IMR-90 (cell line): ENCODE results near the gene RUNX3. TPM values are rescaled to one million over a fixed set of nuclear protein-coding genes. Genes with fewer than 3 reads are reported as not detected.

Experiments
- ATAC-seq: fragments of 200-7000 bp; cut with Tn5 transposase; 2 replicates; pipeline ENCODE4 v1.9.1; 2020; ENCODE audit warnings: low read depth, mild to moderate bottlenecking, moderate library complexity
- BruUV-seq: library from RNA; stranded (reverse); fragments of 400-500 nt; replicated peaks from 2 replicates; lab custom pipeline; 2021; lab: Mats Ljungman, UMichigan
- CTCF ChIA-PET: fragments of 300-600 bp; formaldehyde crosslinking; extraction: SDS; loops from one replicate; lab custom pipeline; 2021; ENCODE audit warnings: antibody characterized with exemption; lab: Yijun Ruan, JAX
- POLR2A ChIA-PET: fragments of 300-600 bp; sonication (Branson Sonifier 250); formaldehyde crosslinking; loops from one replicate; lab custom pipeline; 2022; ENCODE audit warnings: antibody characterized with exemption; ENCODE audit not compliant: unreplicated experiment; lab: Charles Lee
- DNase-seq: peaks from one replicate; pipeline ENCODE4 v3.0.0; 2013
- H2AFZ ChIP-seq: replicated peaks from 2 replicates; pipeline ENCODE3; 2013; ENCODE audit warnings: low read length, mild to moderate bottlenecking; ENCODE audit not compliant: poor library complexity
- H2AK5ac ChIP-seq: 2 replicates; pipeline ENCODE4 v1.6.1; 2013; ENCODE audit warnings: low read depth, low read length, inconsistent platforms
- H2AK9ac ChIP-seq: replicated peaks from 2 replicates; pipeline ENCODE3; 2013; ENCODE audit warnings: mild to moderate bottlenecking, low read depth, low read length, moderate library complexity; ENCODE audit not compliant: poor library complexity
- H2BK120ac ChIP-seq: 2 replicates; pipeline ENCODE4 v1.6.1; 2013; ENCODE audit warnings: low read depth, low read length, inconsistent platforms
- H2BK15ac ChIP-seq: 3 replicates; pipeline ENCODE4 v1.6.1; 2013; ENCODE audit warnings: low read depth, low read length, inconsistent platforms
- H2BK20ac ChIP-seq: 2 replicates; pipeline ENCODE4 v1.6.1; 2013; ENCODE audit warnings: low read depth, mild to moderate bottlenecking, inconsistent platforms, low read length, moderate library complexity
- H2BK5ac ChIP-seq: 2 replicates; pipeline ENCODE4 v1.6.1; 2013; ENCODE audit warnings: mild to moderate bottlenecking, low read depth, low read length, inconsistent platforms; ENCODE audit not compliant: poor library complexity, severe bottlenecking
- H3K14ac ChIP-seq: replicated peaks from 2 replicates; pipeline ENCODE4 v1.6.1; 2013; ENCODE audit warnings: low read depth, low read length, inconsistent platforms
- H3K18ac ChIP-seq: 2 replicates; pipeline ENCODE4 v1.6.1; 2013; ENCODE audit warnings: low read depth, low read length, control low read depth
- H3K23ac ChIP-seq: 2 replicates; pipeline ENCODE4 v1.6.1; 2013; ENCODE audit warnings: low read depth, low read length, inconsistent platforms
- H3K27ac ChIP-seq: 2 replicates; pipeline ENCODE4 v1.5.1; 2013; ENCODE audit warnings: mild to moderate bottlenecking, control low read depth, low read length; ENCODE audit not compliant: insufficient read depth
- H3K27me3 ChIP-seq: 2 replicates; pipeline ENCODE4 v1.6.1; 2013; ENCODE audit warnings: low read length; ENCODE audit not compliant: control insufficient read depth, insufficient read depth
- H3K36me3 ChIP-seq: 2 replicates; pipeline ENCODE4 v1.6.1; 2013; ENCODE audit warnings: low read length, mixed read lengths; ENCODE audit not compliant: control insufficient read depth, insufficient read depth
- H3K4ac ChIP-seq: 2 replicates; pipeline ENCODE4 v1.6.1; 2013; ENCODE audit warnings: low read depth, low read length, inconsistent platforms
- H3K4me1 ChIP-seq: 2 replicates; pipeline ENCODE4 v1.6.1; 2013; ENCODE audit warnings: low read length, mixed read lengths; ENCODE audit not compliant: control insufficient read depth, insufficient read depth
- H3K4me2 ChIP-seq: 2 replicates; pipeline ENCODE4 v1.6.1; 2013; ENCODE audit warnings: low read depth, mild to moderate bottlenecking, control low read depth, low read length, moderate library complexity
- H3K4me3 ChIP-seq: 2 replicates; pipeline ENCODE4 v1.5.1; 2013; ENCODE audit warnings: low read depth, mild to moderate bottlenecking, control low read depth, low read length, moderate library complexity; ENCODE audit not compliant: insufficient read depth
- H3K56ac ChIP-seq: 2 replicates; pipeline ENCODE4 v1.6.1; 2013; ENCODE audit warnings: low read length, inconsistent platforms; ENCODE audit not compliant: insufficient read depth; ENCODE audit errors: extremely low read depth
- H3K79me1 ChIP-seq, 2 experiments: 2 replicates each; pipeline ENCODE4 v1.6.1; 2013; ENCODE audit warnings: low read length in 2 of 2, inconsistent platforms in 1 of 2, low read depth in 1 of 2
- H3K9ac ChIP-seq: 2 replicates; pipeline ENCODE4 v1.6.1; 2013; ENCODE audit warnings: low read depth, low read length, control low read depth
- H3K9me1 ChIP-seq: 2 replicates; pipeline ENCODE4 v1.6.1; 2013; ENCODE audit warnings: low read length, inconsistent platforms; ENCODE audit not compliant: insufficient read depth
- H3K9me3 ChIP-seq: 2 replicates; pipeline ENCODE4 v1.6.1; 2013; ENCODE audit warnings: low read length; ENCODE audit not compliant: control insufficient read depth, insufficient read depth
- H4K20me1 ChIP-seq: 2 replicates; pipeline ENCODE4 v1.6.1; 2013; ENCODE audit warnings: low read length, inconsistent platforms; ENCODE audit not compliant: insufficient read depth
- H4K5ac ChIP-seq: 2 replicates; pipeline ENCODE4 v1.6.1; 2013; ENCODE audit warnings: mild to moderate bottlenecking, low read depth, low read length, control low read depth
- H4K8ac ChIP-seq, 2 experiments: 2 replicates each; pipeline ENCODE4 v1.6.1; 2013; ENCODE audit warnings: low read depth in 2 of 2, low read length in 2 of 2, control low read depth in 1 of 2, inconsistent platforms in 1 of 2
- H4K91ac ChIP-seq: 2 replicates; pipeline ENCODE4 v1.6.1; 2013; ENCODE audit warnings: low read depth, low read length, inconsistent platforms; ENCODE audit not compliant: insufficient read depth
- BHLHE40 ChIP-seq: fragments of 150-350 bp; IDR thresholded peaks from 2 replicates; pipeline ENCODE4 v1.6.1; 2016; ENCODE audit warnings: mild to moderate bottlenecking, low read depth, low read length
- CEBPB ChIP-seq: IDR thresholded peaks from 2 replicates; pipeline ENCODE4 v1.6.1; 2012; ENCODE audit warnings: low read depth, low read length, improper control_type of control experiment
- CHD1 ChIP-seq: IDR thresholded peaks from 2 replicates; pipeline ENCODE4 v1.6.1; 2012; ENCODE audit warnings: low read depth, low read length, improper control_type of control experiment
- FOS ChIP-seq: fragments of 150-350 bp; IDR thresholded peaks from 2 replicates; pipeline ENCODE4 v1.6.1; 2016; ENCODE audit warnings: low read depth, low read length
- MAFK ChIP-seq: IDR thresholded peaks from 2 replicates; pipeline ENCODE4 v1.6.1; 2012; ENCODE audit warnings: low read depth, low read length, improper control_type of control experiment
- MXI1 ChIP-seq: IDR thresholded peaks from 2 replicates; pipeline ENCODE4 v1.6.1; 2012; ENCODE audit warnings: low read depth, mild to moderate bottlenecking, low read length, moderate library complexity, borderline replicate concordance
- NFE2L2 ChIP-seq: fragments of 150-350 bp; IDR thresholded peaks from 2 replicates; pipeline ENCODE4 v1.6.1; 2016; ENCODE audit warnings: low read depth, mild to moderate bottlenecking, low read length
- RAD21 ChIP-seq: IDR thresholded peaks from 2 replicates; pipeline ENCODE4 v1.6.1; 2012; ENCODE audit warnings: low read length, improper control_type of control experiment
- RCOR1 ChIP-seq: IDR thresholded peaks from 2 replicates; pipeline ENCODE4 v1.6.1; 2012; ENCODE audit warnings: mild to moderate bottlenecking, low read length, improper control_type of control experiment; ENCODE audit not compliant: insufficient replicate concordance
- RFX5 ChIP-seq: IDR thresholded peaks from 2 replicates; pipeline ENCODE4 v1.8.0; 2012; ENCODE audit warnings: low read depth, mild to moderate bottlenecking, low read length, moderate library complexity
- WGBS, 2 experiments: methylation state at CpG; one replicate each; pipeline versions ENCODE4 v1.1.5 to v1.1.7; 2013; ENCODE audit warnings: missing lambda C conversion rate in 2 of 2; ENCODE audit not compliant: insufficient read length in 1 of 2; ENCODE audit errors: extremely low coverage in 2 of 2; 5-methylcytosine and 5-hydroxymethylcytosine counted together
- dilution Hi-C: fragments of 300-500 bp; cut with HindIII; formaldehyde crosslinking; loops from one replicate; pipeline ENCODE4 v1.14.3; 2018; ENCODE audit warnings: low sequenced_read_pairs; ENCODE audit not compliant: unreplicated experiment
- in situ Hi-C: fragments of 300-500 bp; cut with MboI; formaldehyde crosslinking; loops from 3 replicates; pipeline ENCODE4 v1.14.3; 2019; ENCODE audit warnings: low sequenced_read_pairs, inconsistent platforms, mixed read lengths
- intact Hi-C: fragments of 100-400 bp; cut with micrococcal nuclease; formaldehyde crosslinking; loops from 2 replicates; pipeline ENCODE4 v1.10.0; 2022
- polyA plus RNA-seq, 3 experiments: library from polyadenylated mRNA; depleted of rRNA; stranded (reverse); fragments of >200 nt; gene quantifications; 2 replicates each; pipeline ENCODE4 v1.2.3, GENCODE V29; 2012; ENCODE audit warnings: low replicate concordance in 1 of 3
- total RNA-seq: library from RNA; depleted of rRNA; stranded (reverse); fragments of >200 nt; gene quantifications from 2 replicates; pipeline ENCODE4 v1.2.3, GENCODE V29; 2012
- TF ChIP-seq, protein P1 (sequence below): conservative IDR thresholded peaks from 2 replicates; pipeline ENCODE4 v1.5.1; 2012; ENCODE audit warnings: mild to moderate bottlenecking, low read depth, low read length, improper control_type of control experiment

Gene RUNX3
- total and polyA plus RNA-seq, 2 of the 4 experiments (the other 2 are of a cell fraction): 0.07 TPM; not detected in 1

DNA sequence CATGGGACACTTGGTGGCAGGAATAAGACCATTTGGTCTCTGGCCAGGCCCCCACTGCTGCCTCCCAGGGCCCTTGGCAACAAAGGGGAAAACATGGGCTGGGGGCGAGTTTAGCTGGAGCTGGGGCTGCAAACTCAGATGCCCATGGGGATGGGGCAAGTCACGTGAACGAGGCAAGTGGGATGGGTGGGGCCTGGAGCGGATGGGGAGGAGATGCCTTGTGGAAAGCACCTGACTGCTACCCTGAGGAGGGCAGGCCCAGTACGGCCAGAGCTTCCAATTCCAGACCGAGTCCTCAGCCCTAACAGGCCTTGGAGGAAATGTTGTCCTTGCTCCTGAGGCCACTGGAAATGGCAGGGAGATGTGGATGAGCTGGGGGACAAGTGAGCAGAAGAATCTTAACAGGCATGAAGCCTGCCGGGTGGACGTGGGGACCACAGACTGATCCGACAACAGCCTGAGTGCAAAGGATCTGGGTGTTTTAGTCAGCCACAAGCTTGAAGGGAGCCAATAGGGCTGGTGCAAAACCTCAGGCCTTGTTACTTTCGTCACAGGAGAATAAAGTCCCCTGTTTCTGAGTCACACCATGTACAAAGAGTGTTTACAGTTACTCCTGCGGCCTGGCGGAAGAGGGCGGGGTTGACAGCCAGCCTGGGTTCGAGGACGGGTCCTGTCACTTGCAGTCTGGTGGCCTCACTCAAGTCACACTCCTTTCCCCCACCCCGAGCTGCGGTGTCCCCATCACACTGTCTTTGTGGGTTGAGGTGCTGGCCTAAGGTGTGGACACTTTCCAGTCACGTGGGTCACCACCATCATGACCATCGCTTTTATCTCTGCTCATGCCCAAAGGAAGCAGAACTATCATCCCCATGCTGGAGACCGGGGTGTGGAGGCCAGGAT, 19.1 kb downstream of the RUNX3 start:
- Histone ChIP-seq H3K79me1 (no peaks in the 10 kb centered on the region), H2BK120ac (no peak overlapping the region), H2AK9ac (no peak overlapping the region), H2AK5ac (peak overlapping the region; percentile 21), H3K36me3 (no peaks in the 10 kb centered on the region), H2AFZ (peak overlapping the region; percentile 34), H3K14ac (0 out of 2 replicates have a peak overlapping the region, but pooled peaks have one; percentile 10), H3K9ac (no peak overlapping the region), H3K4me2 (no peak overlapping the region), H3K4me3 (no peak overlapping the region), H3K56ac (no peak overlapping the region), H3K27me3 (no peaks in the 10 kb centered on the region; the same call in 1 of the 2 replicates), H3K18ac (no peak overlapping the region), H2BK5ac (no peak overlapping the region), H3K9me1 (no peaks in the 10 kb centered on the region), H3K4ac (no peak overlapping the region; the same call in 1 of the 2 replicates), H4K8ac (peak overlapping the region in 1 of 2 experiments; percentile 5; a peak in 2 of 4 replicates), H3K9me3 (peaks cover 1% of the 10 kb centered on the region; the same call in 1 of the 2 replicates), H3K27ac (no peak overlapping the region), H4K20me1 (no peaks in the 10 kb centered on the region), H2BK15ac (no peak overlapping the region), H4K91ac (no peak overlapping the region; the same call in 1 of the 2 replicates), H3K23ac (0 out of 2 replicates have a peak overlapping the region, but pooled peaks have one; percentile 25), H4K5ac (no peak overlapping the region), H3K4me1 (peaks cover 4% of the 10 kb centered on the region; the same call in 1 of the 2 replicates), H2BK20ac (no peak overlapping the region)
- ChIA-PET CTCF (interaction anchor here (0.6 to 1.4 kb wide), 2 partner anchors 12 to 61 kb away, joined by 3 to 4 read pairs; no protein-coding TSS in a partner anchor), POLR2A (no interaction called here)
- DNase-seq (peak; percentile 70), ATAC-seq (peak; percentile 44)
- 74% methylated on average over 8 of the region's 20 CpGs; no CpG with 5 or more reads in 1 of the 2 experiments for WGBS, 2 experiments
- dilution Hi-C loops: no loop called here
- intact Hi-C loops: no loop called here
- no peak for TF ChIP-seq RFX5
- TF ChIP-seq CHD1: no peak
- TF ChIP-seq RAD21: no peak
- TF ChIP-seq, protein P1, sequence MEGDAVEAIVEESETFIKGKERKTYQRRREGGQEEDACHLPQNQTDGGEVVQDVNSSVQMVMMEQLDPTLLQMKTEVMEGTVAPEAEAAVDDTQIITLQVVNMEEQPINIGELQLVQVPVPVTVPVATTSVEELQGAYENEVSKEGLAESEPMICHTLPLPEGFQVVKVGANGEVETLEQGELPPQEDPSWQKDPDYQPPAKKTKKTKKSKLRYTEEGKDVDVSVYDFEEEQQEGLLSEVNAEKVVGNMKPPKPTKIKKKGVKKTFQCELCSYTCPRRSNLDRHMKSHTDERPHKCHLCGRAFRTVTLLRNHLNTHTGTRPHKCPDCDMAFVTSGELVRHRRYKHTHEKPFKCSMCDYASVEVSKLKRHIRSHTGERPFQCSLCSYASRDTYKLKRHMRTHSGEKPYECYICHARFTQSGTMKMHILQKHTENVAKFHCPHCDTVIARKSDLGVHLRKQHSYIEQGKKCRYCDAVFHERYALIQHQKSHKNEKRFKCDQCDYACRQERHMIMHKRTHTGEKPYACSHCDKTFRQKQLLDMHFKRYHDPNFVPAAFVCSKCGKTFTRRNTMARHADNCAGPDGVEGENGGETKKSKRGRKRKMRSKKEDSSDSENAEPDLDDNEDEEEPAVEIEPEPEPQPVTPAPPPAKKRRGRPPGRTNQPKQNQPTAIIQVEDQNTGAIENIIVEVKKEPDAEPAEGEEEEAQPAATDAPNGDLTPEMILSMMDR: no peak
- TF ChIP-seq CEBPB: no peak
- TF ChIP-seq NFE2L2: no peak
- no peak for TF ChIP-seq FOS
- TF ChIP-seq MXI1: no peak
- no peak for TF ChIP-seq MAFK
- TF ChIP-seq BHLHE40: no peak
- no peak for TF ChIP-seq RCOR1
- in situ Hi-C loops: no loop called here
- no TSS peak for BruUV-seq
